Gastrocnemius medialis (tissue), 4 donors: ENCODE data around the gene PAK6.

ENCODE experiments used
- CTCF ChIP-seq, 5 experiments: fragments of 450-650 bp in 3 of 5; fragments of 200-600 bp in 2 of 5; sonication (generic) in 2 of 5; IDR thresholded peaks in 4 of 5; conservative IDR thresholded peaks in 1 of 5; 1 replicate in 4 of 5; 2 replicates in 1 of 5; pipeline ENCODE4 v1.5.1; 2016 to 2019; ENCODE audit warnings: antibody characterized with exemption in 5 of 5, mild to moderate bottlenecking in 3 of 5, moderate library complexity in 3 of 5
- POLR2A ChIP-seq, 2 donors: fragments of 450-650 bp; IDR thresholded peaks; one replicate each; pipeline ENCODE4 v1.6.1; 2017; ENCODE audit warnings: antibody characterized with exemption in 2 of 2, mild to moderate bottlenecking in 2 of 2, moderate library complexity in 2 of 2

GRCh38 chr15:40305281-40305680 is 66.4 kb downstream of the PAK6 start:
- TF ChIP-seq CTCF (IDR thresholded peaks at IDR 0.05 in 4 of 5, conservative IDR thresholded peaks at IDR 0.05 in 1 of 5) (no peak), POLR2A (IDR thresholded peaks at IDR 0.05) (no peak)
